Liver (tissue), 9 donors: ENCODE data around the gene MAN2B2. TPM values are rescaled to one million over a fixed set of nuclear protein-coding genes. Genes with fewer than 3 reads are reported as not detected.

ENCODE experiments used
- DNase-seq: peaks from one replicate; pipeline ENCODE4 v3.0.0-alpha.2; 2017; ENCODE audit warnings: low spot score
- H3K27ac ChIP-seq, 2 donors: one replicate each; pipeline ENCODE4 v1.7.0; 2013; ENCODE audit warnings: inconsistent platforms in 2 of 2, low read length in 2 of 2, control low read depth in 1 of 2, low read depth in 1 of 2, mild to moderate bottlenecking in 1 of 2
- H3K27me3 ChIP-seq, 4 donors: one replicate each; pipeline versions ENCODE4 v1.6.1 to v1.7.0; 2013; ENCODE audit warnings: low read length in 3 of 4, inconsistent platforms in 1 of 4, mild to moderate bottlenecking in 1 of 4, moderate library complexity in 1 of 4; ENCODE audit not compliant: control insufficient read depth in 4 of 4, insufficient read depth in 4 of 4
- H3K36me3 ChIP-seq, 4 donors: one replicate each; pipeline versions ENCODE4 v1.6.1 to v1.7.0; 2013; ENCODE audit warnings: low read length in 3 of 4, mild to moderate bottlenecking in 3 of 4, low read depth in 1 of 4, moderate library complexity in 1 of 4; ENCODE audit not compliant: control insufficient read depth in 4 of 4, insufficient read depth in 3 of 4
- H3K4me1 ChIP-seq, 4 donors: one replicate each; pipeline versions ENCODE4 v1.6.1 to v1.7.0; 2013; ENCODE audit warnings: low read length in 3 of 4, mild to moderate bottlenecking in 3 of 4, moderate library complexity in 1 of 4; ENCODE audit not compliant: control insufficient read depth in 4 of 4, insufficient read depth in 4 of 4
- H3K4me3 ChIP-seq, 3 donors: one replicate each; pipeline versions ENCODE4 v1.6.1 to v1.7.0; 2013; ENCODE audit warnings: low read length in 3 of 3, control low read depth in 1 of 3, low read depth in 1 of 3, mild to moderate bottlenecking in 1 of 3
- H3K9ac ChIP-seq, 2 donors: one replicate each; pipeline ENCODE4 v1.7.0; 2013; ENCODE audit warnings: low read length in 2 of 2, mild to moderate bottlenecking in 2 of 2, moderate library complexity in 2 of 2, control low read depth in 1 of 2, low read depth in 1 of 2
- H3K9me3 ChIP-seq, 4 donors: one replicate each; pipeline versions ENCODE4 v1.6.1 to v1.7.0; 2013; ENCODE audit warnings: low read length in 3 of 4; ENCODE audit not compliant: control insufficient read depth in 4 of 4
- EGR1 ChIP-seq, 2 donors: IDR thresholded peaks; 2 replicates each; pipeline ENCODE4 v1.6.1; 2016 to 2018; ENCODE audit warnings: antibody characterized with exemption in 2 of 2, low read depth in 2 of 2
- FOXA1 ChIP-seq: IDR thresholded peaks from 2 replicates; pipeline ENCODE4 v1.6.1; 2016; ENCODE audit warnings: antibody characterized with exemption
- GABPA ChIP-seq, 2 donors: IDR thresholded peaks in 1 of 2; conservative IDR thresholded peaks in 1 of 2; 2 replicates each; pipeline ENCODE4 v1.6.1; 2016; ENCODE audit warnings: antibody characterized with exemption in 2 of 2, mild to moderate bottlenecking in 1 of 2, moderate library complexity in 1 of 2
- HNF4A ChIP-seq, 2 donors: conservative IDR thresholded peaks; 2 replicates each; pipeline ENCODE4 v1.6.1; 2016; ENCODE audit warnings: antibody characterized with exemption in 2 of 2, mild to moderate bottlenecking in 2 of 2
- HNF4G ChIP-seq: IDR thresholded peaks from 2 replicates; pipeline ENCODE4 v1.6.1; 2016; ENCODE audit warnings: antibody characterized with exemption
- NR2F2 ChIP-seq: IDR thresholded peaks from 2 replicates; pipeline ENCODE4 v1.6.1; 2016; ENCODE audit warnings: antibody characterized with exemption
- RAD21 ChIP-seq, 2 donors: IDR thresholded peaks; 2 replicates each; pipeline ENCODE4 v1.6.1; 2016; ENCODE audit warnings: antibody characterized with exemption in 2 of 2, mild to moderate bottlenecking in 2 of 2
- RXRA ChIP-seq, 2 donors: IDR thresholded peaks; 2 replicates each; pipeline ENCODE4 v1.6.1; 2017 to 2018; ENCODE audit warnings: antibody characterized with exemption in 2 of 2, mild to moderate bottlenecking in 1 of 2
- SP1 ChIP-seq: IDR thresholded peaks from 2 replicates; pipeline ENCODE4 v1.6.1; 2018; ENCODE audit warnings: antibody characterized with exemption, mild to moderate bottlenecking
- TAF1 ChIP-seq: conservative IDR thresholded peaks from 2 replicates; pipeline ENCODE4 v1.6.1; 2016; ENCODE audit warnings: antibody characterized with exemption, mild to moderate bottlenecking
- YY1 ChIP-seq: IDR thresholded peaks from 2 replicates; pipeline ENCODE4 v1.6.1; 2016; ENCODE audit warnings: antibody characterized with exemption, mild to moderate bottlenecking
- WGBS: extraction: QIAGEN DNeasy Blood & Tissue Kit; methylation state at CpG from one replicate; pipeline ENCODE4 v1.1.7; 2013; 5-methylcytosine and 5-hydroxymethylcytosine counted together
- polyA plus RNA-seq, 2 donors: library from polyadenylated mRNA; stranded (reverse) in 1 of 2; unstranded in 1 of 2; fragments of 200-250 nt in 1 of 2; fragments of >200 nt in 1 of 2; fragmentation: Nextera tagmentation in 1 of 2; extraction: Ambion mirVana in 1 of 2; gene quantifications; one replicate each; pipeline versions ENCODE4 v1.2.1 to v1.2.3, GENCODE V29; 2013 to 2015
- total RNA-seq, 2 donors: library from RNA; depleted of rRNA; stranded (reverse); fragments of >200 nt; gene quantifications; one replicate each; pipeline ENCODE4 v1.2.3, GENCODE V29; 2014
- TF ChIP-seq, protein P1 (sequence below): IDR thresholded peaks from 2 replicates; pipeline ENCODE4 v1.6.1; 2016; ENCODE audit warnings: antibody characterized with exemption
- TF ChIP-seq, protein P2 (sequence below): IDR thresholded peaks from 2 replicates; pipeline ENCODE4 v1.6.1; 2016; ENCODE audit warnings: antibody characterized with exemption
- TF ChIP-seq, protein P3 (sequence below): fragments of 150-350 bp; IDR thresholded peaks from 2 replicates; pipeline ENCODE4 v1.5.1; 2017; ENCODE audit warnings: improper control_type of control experiment, low read depth, low read length; ENCODE audit not compliant: missing input control
- TF ChIP-seq, protein P4 (sequence below): IDR thresholded peaks from 2 replicates; pipeline ENCODE4 v1.6.1; 2016; ENCODE audit warnings: antibody characterized with exemption
- TF ChIP-seq, protein P5 (sequence below): IDR thresholded peaks from 2 replicates; pipeline ENCODE4 v1.6.1; 2016; ENCODE audit warnings: antibody characterized with exemption, mild to moderate bottlenecking
- donor health status: healthy.
- donor health status: healthy.
- donor health status: healthy.
- donor health status: healthy.
- donor health status: healthy.

Gene MAN2B2
- total and polyA plus RNA-seq, 4 donors = 14.7 to 29.7 (median 22.5) TPM

DNA sequence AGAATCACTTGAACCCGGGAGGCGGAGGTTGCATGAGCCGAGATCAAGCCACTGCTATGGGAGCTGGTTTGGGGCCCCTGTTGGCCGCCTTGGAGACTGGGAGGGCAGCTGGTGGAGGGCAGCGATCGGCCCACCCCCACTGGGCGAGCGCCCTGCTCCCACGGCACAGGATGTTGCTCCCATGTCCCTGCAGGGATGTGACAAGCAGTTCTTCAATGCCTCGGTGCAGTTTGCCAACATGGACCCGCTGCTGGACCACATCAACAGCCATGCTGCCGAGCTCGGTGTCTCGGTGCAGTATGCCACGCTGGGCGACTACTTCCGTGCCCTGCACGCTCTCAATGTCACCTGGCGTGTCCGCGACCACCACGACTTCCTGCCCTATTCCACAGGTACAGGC, 19.4 kb downstream of the MAN2B2 start:
- no peak for TF ChIP-seq GABPA (IDR thresholded peaks at IDR 0.05 in 1 of 2, conservative IDR thresholded peaks at IDR 0.05 in 1 of 2)
- H3K27me3 ChIP-seq = no peaks in the 10 kb centered on the region
- no peaks in the 10 kb centered on the region for H3K9me3 ChIP-seq
- WGBS = 97% methylated on average over 22 of the region's 22 CpGs
- no peak for DNase-seq
- H3K27ac ChIP-seq = no peak overlapping the region
- no peak overlapping the region for H3K4me3 ChIP-seq
- H3K4me1 ChIP-seq = no peaks in the 10 kb centered on the region
- H3K9ac ChIP-seq = no peak overlapping the region
- peaks cover 1 to 23% (median 7%) of the 10 kb centered on the region in 4 donors for H3K36me3 ChIP-seq

DNA sequence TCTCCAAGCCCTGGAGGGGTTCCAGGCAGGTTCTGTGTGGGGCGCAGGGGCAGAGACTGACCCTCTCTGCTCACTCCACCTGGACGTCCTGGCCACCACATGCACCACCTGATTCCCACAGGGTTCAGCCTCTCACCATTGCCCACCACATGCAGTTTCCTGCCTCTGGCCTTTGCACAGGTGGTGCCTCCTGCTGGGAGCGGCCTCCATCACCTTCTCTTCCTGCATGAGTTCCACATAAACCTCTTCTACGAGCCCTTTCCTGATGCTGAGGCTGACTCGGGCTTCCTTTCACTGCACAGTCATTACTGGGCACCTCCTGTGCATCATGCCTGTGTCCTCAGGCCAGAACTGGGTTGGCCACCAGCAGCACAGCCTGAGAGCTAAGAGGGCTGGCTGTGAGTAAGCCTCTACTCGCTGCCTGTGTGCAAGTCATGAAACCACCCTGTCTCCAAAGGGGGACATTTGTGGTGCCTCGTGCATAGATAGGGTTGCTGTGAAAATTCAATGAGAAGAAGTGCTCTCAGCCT, 19.9 kb downstream of the MAN2B2 start:
- Histone ChIP-seq H3K27ac (no peak overlapping the region), H3K4me1 (no peaks in the 10 kb centered on the region), H3K27me3 (no peaks in the 10 kb centered on the region), H3K9me3 (no peaks in the 10 kb centered on the region), H3K36me3 (peaks cover 1 to 26% (median 7%) of the 10 kb centered on the region in 4 donors), H3K4me3 (no peak overlapping the region), H3K9ac (no peak overlapping the region)
- WGBS = 96% methylated on average over 7 of the region's 7 CpGs
- TF ChIP-seq HNF4A (conservative IDR thresholded peaks at IDR 0.05) = no peak
- TF ChIP-seq, protein P1, sequence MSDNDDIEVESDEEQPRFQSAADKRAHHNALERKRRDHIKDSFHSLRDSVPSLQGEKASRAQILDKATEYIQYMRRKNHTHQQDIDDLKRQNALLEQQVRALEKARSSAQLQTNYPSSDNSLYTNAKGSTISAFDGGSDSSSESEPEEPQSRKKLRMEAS = no peak
- TF ChIP-seq HNF4G = no peak
- TF ChIP-seq, protein P2, sequence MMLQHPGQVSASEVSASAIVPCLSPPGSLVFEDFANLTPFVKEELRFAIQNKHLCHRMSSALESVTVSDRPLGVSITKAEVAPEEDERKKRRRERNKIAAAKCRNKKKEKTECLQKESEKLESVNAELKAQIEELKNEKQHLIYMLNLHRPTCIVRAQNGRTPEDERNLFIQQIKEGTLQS = no peak
- no peak for TF ChIP-seq YY1
- no peak for DNase-seq

DNA sequence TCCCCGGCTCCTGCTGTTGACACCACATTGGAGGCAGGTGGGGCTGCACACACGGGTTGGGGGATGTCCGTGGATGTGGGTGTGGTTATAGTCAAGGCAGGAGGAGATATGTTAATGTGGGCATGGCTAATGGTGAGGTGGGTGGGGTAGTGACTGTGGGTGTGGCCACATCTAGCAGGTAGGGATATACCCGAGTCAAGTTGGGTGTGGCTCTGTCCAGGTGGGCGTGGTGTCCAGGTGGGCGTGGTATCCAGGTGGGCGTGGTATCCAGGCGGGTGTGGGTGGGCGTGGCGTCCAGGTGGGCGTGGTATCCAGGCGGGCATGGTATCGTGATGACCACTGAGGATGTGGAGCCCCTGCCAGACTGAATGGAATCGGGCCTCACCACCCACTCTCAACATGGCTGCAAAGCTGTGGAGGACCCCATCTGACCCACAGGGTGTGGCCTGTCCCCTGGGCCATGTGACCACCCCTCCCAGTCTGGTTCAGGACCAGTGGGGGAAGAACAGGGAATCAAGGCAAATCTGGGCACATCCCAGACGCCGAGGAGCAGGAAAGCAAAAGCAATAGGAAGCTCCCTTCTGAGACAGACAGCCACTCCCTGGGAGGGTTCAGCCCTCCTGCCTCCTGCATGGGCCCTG, 21.0 kb downstream of the MAN2B2 start:
- TF ChIP-seq RAD21 (IDR thresholded peaks at IDR 0.05) (no peak), HNF4G (no peak), GABPA (IDR thresholded peaks at IDR 0.05 in 1 of 2, conservative IDR thresholded peaks at IDR 0.05 in 1 of 2) (no peak), HNF4A (conservative IDR thresholded peaks at IDR 0.05) (no peak), RXRA (IDR thresholded peaks at IDR 0.05) (no peak), TAF1 (no peak), YY1 (no peak), EGR1 (IDR thresholded peaks at IDR 0.05; ENCODE audit: low read depth in 2 of 2) (no peak), NR2F2 (no peak), SP1 (no peak), FOXA1 (no peak)
- TF ChIP-seq, protein P1 = no peak
- TF ChIP-seq, protein P3, sequence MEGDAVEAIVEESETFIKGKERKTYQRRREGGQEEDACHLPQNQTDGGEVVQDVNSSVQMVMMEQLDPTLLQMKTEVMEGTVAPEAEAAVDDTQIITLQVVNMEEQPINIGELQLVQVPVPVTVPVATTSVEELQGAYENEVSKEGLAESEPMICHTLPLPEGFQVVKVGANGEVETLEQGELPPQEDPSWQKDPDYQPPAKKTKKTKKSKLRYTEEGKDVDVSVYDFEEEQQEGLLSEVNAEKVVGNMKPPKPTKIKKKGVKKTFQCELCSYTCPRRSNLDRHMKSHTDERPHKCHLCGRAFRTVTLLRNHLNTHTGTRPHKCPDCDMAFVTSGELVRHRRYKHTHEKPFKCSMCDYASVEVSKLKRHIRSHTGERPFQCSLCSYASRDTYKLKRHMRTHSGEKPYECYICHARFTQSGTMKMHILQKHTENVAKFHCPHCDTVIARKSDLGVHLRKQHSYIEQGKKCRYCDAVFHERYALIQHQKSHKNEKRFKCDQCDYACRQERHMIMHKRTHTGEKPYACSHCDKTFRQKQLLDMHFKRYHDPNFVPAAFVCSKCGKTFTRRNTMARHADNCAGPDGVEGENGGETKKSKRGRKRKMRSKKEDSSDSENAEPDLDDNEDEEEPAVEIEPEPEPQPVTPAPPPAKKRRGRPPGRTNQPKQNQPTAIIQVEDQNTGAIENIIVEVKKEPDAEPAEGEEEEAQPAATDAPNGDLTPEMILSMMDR = no peak
- TF ChIP-seq, protein P2 = no peak
- TF ChIP-seq, protein P4, sequence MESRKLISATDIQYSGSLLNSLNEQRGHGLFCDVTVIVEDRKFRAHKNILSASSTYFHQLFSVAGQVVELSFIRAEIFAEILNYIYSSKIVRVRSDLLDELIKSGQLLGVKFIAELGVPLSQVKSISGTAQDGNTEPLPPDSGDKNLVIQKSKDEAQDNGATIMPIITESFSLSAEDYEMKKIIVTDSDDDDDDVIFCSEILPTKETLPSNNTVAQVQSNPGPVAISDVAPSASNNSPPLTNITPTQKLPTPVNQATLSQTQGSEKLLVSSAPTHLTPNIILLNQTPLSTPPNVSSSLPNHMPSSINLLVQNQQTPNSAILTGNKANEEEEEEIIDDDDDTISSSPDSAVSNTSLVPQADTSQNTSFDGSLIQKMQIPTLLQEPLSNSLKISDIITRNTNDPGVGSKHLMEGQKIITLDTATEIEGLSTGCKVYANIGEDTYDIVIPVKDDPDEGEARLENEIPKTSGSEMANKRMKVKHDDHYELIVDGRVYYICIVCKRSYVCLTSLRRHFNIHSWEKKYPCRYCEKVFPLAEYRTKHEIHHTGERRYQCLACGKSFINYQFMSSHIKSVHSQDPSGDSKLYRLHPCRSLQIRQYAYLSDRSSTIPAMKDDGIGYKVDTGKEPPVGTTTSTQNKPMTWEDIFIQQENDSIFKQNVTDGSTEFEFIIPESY = no peak
- TF ChIP-seq, protein P5, sequence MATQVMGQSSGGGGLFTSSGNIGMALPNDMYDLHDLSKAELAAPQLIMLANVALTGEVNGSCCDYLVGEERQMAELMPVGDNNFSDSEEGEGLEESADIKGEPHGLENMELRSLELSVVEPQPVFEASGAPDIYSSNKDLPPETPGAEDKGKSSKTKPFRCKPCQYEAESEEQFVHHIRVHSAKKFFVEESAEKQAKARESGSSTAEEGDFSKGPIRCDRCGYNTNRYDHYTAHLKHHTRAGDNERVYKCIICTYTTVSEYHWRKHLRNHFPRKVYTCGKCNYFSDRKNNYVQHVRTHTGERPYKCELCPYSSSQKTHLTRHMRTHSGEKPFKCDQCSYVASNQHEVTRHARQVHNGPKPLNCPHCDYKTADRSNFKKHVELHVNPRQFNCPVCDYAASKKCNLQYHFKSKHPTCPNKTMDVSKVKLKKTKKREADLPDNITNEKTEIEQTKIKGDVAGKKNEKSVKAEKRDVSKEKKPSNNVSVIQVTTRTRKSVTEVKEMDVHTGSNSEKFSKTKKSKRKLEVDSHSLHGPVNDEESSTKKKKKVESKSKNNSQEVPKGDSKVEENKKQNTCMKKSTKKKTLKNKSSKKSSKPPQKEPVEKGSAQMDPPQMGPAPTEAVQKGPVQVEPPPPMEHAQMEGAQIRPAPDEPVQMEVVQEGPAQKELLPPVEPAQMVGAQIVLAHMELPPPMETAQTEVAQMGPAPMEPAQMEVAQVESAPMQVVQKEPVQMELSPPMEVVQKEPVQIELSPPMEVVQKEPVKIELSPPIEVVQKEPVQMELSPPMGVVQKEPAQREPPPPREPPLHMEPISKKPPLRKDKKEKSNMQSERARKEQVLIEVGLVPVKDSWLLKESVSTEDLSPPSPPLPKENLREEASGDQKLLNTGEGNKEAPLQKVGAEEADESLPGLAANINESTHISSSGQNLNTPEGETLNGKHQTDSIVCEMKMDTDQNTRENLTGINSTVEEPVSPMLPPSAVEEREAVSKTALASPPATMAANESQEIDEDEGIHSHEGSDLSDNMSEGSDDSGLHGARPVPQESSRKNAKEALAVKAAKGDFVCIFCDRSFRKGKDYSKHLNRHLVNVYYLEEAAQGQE = no peak
- Histone ChIP-seq H3K27me3 (no peaks in the 10 kb centered on the region), H3K36me3 (peaks cover 2 to 34% (median 12%) of the 10 kb centered on the region in 4 donors), H3K27ac (no peak overlapping the region), H3K9ac (no peak overlapping the region), H3K4me3 (no peak overlapping the region), H3K9me3 (no peaks in the 10 kb centered on the region), H3K4me1 (no peaks in the 10 kb centered on the region)
- no peak for DNase-seq
- WGBS = 79% methylated on average over 16 of the region's 16 CpGs
